Esophagus squamous epithelium (tissue), 5 donors: ENCODE data around the gene GRK6. TPM values are rescaled to one million over a fixed set of nuclear protein-coding genes. Genes with fewer than 3 reads are reported as not detected.

Source experiments
- DNase-seq: peaks from one replicate; lab custom pipeline; 2025; lab: John Stamatoyannopoulos, UW
- H3K27ac ChIP-seq, 4 donors: fragments of 200-600 bp; sonication (generic); one replicate each; pipeline ENCODE4 v1.5.1; 2016 to 2019; ENCODE audit warnings: mild to moderate bottlenecking in 1 of 4
- H3K27me3 ChIP-seq, 4 donors: fragments of 200-600 bp; sonication (generic); 1 replicate in 3 of 4; 2 replicates in 1 of 4; pipeline versions ENCODE4 v1.5.1 to v1.6.0; 2017 to 2021; ENCODE audit warnings: antibody characterized with exemption in 1 of 4
- H3K36me3 ChIP-seq, 3 donors: fragments of 200-600 bp; sonication (generic); one replicate each; pipeline ENCODE4 v1.5.1; 2016 to 2019
- H3K4me1 ChIP-seq, 3 donors: fragments of 200-600 bp; sonication (generic); one replicate each; pipeline ENCODE4 v1.5.1; 2017 to 2019
- H3K4me3 ChIP-seq, 4 donors: fragments of 200-600 bp; sonication (generic); 1 replicate in 3 of 4; 2 replicates in 1 of 4; pipeline ENCODE4 v1.5.1; 2016 to 2019; ENCODE audit warnings: mild to moderate bottlenecking in 2 of 4, moderate library complexity in 1 of 4
- H3K9me3 ChIP-seq, 3 donors: fragments of 200-600 bp; sonication (generic); one replicate each; pipeline ENCODE4 v1.5.1; 2016 to 2019
- POLR2A ChIP-seq, 4 donors: fragments of 450-650 bp; IDR thresholded peaks; one replicate each; pipeline ENCODE4 v1.6.1; 2017; ENCODE audit warnings: antibody characterized with exemption in 4 of 4, mild to moderate bottlenecking in 4 of 4, moderate library complexity in 3 of 4
- WGBS, 2 donors: methylation state at CpG; one replicate each; pipeline ENCODE4 v1.1.5; 2018; 5-methylcytosine and 5-hydroxymethylcytosine counted together
- intact Hi-C: fragments of 100-400 bp; cut with DNase I; formaldehyde crosslinking; loops from one replicate; pipeline ENCODE4 v1.15.0; 2022
- total RNA-seq, 4 donors: library from RNA; depleted of rRNA; stranded (reverse); fragments of >200 nt; gene quantifications; one replicate each; pipeline ENCODE4 v1.1.0, GENCODE V29; 2016
- TF ChIP-seq, protein P1 (sequence below), 6 experiments: fragments of 450-650 bp in 4 of 6; fragments of 200-600 bp in 2 of 6; sonication (generic) in 2 of 6; IDR thresholded peaks; one replicate each; pipeline ENCODE4 v1.5.1; 2016 to 2019; ENCODE audit warnings: antibody characterized with exemption in 6 of 6, mild to moderate bottlenecking in 4 of 6, moderate library complexity in 4 of 6
- donor health status: DM: yes; HTN: yes; CAD: no.

Gene GRK6
- total RNA-seq, 4 donors from 2014 or later = 24.6 to 39.7 (median 29.5) TPM

DNA sequence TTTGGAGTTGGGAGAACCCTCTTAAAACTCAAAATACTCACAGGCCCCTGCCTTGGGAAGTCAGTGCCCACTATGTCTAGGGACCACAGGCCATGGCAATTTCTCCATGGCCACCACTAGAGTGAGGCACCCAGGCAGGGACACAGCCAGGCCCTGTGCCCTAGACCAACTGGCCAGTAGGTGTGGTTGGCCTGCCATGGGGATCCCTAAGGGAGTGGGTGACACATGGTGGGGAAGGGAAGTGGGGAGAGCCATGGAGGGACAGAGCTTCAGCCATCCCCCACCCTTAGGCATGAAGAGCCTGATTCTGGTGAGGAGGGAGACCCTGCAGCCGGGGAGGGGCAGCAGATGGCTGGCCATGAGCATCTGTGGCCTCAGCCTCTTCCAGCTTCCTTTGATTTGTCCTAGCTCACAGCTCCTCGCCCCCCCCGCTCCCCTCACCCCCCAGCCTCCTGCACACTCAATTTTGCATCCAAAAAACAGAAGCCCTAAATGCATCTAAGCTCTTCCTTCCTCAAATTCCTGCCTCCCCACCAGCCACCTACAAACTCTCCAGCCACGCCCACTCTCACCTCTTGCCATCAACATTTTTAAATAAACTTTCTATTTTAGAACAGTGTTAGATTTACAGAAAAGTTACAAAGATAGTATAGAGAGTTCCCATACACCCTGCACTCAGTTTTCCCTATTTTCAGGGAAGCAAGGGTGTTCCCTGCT lies 48.5 kb downstream of the GRK6 start:
- Histone ChIP-seq H3K4me1 (peaks cover 32 to 96% (median 38%) of the 10 kb centered on the region in 3 donors), H3K27ac (peak overlapping the region in 3 of 4 donors; percentile 80 to 91 (median 89)), H3K27me3 (no peaks in the 10 kb centered on the region), H3K9me3 (no peaks in the 10 kb centered on the region), H3K4me3 (no peak overlapping the region), H3K36me3 (no peaks in the 10 kb centered on the region)
- no peak for DNase-seq
- intact Hi-C loops = no loop called here
- TF ChIP-seq, protein P1, sequence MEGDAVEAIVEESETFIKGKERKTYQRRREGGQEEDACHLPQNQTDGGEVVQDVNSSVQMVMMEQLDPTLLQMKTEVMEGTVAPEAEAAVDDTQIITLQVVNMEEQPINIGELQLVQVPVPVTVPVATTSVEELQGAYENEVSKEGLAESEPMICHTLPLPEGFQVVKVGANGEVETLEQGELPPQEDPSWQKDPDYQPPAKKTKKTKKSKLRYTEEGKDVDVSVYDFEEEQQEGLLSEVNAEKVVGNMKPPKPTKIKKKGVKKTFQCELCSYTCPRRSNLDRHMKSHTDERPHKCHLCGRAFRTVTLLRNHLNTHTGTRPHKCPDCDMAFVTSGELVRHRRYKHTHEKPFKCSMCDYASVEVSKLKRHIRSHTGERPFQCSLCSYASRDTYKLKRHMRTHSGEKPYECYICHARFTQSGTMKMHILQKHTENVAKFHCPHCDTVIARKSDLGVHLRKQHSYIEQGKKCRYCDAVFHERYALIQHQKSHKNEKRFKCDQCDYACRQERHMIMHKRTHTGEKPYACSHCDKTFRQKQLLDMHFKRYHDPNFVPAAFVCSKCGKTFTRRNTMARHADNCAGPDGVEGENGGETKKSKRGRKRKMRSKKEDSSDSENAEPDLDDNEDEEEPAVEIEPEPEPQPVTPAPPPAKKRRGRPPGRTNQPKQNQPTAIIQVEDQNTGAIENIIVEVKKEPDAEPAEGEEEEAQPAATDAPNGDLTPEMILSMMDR (IDR thresholded peaks at IDR 0.05) = no peak
- no peak for TF ChIP-seq POLR2A (IDR thresholded peaks at IDR 0.05)
- WGBS, 2 donors = 35 to 40% methylated on average over 2 to 4 of the region's 4 CpGs

DNA sequence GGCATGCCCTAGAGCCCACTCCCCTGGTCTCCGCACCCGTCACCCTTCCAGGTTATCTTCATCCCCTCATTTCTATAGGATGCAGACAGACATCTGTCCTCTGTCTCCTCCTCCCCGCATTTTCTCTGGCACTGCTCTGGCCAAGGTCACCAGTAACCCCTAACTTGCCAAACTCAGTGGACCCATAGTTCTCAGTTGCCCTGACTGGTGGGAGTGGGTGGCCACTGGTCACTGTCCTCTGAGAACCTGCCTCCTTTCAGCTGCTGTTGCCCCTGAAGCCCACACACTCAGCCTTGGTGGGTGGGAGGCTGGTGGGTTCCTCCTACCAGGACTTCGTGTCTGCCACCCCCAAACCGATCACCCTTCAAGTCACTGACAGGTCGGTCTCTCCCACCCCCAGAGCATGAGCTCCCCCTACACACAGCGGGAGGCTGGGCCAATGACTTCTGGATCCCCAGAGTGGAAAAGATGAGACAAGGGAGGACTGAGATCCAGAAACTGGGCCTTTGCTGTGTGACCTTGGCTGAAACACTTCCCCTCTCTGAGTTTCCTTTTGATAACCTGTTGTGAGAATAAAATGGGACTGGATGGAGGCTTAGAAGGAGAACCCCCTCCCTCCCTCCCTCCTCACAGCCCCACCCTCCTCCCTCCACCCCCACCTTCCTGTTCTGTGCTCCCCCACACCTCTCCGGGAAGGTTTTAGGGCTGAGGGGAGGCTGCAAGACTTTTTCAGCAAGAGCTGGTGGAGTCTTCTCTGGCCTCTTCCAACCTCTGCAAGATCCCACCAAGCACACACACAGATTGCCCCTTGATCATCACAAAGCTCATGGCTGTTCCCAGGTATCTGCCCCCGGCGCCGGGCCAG lies 49.3 kb downstream of the GRK6 start:
- H3K27me3 ChIP-seq = no peaks in the 10 kb centered on the region
- 65 to 67% methylated on average over 8 to 9 of the region's 11 CpGs for WGBS, 2 donors
- H3K9me3 ChIP-seq = no peaks in the 10 kb centered on the region
- DNase-seq = no peak
- peak overlapping the region in 2 of 4 donors; percentile 72 to 75 for H3K27ac ChIP-seq
- H3K4me3 ChIP-seq = no peak overlapping the region
- no peaks in the 10 kb centered on the region for H3K36me3 ChIP-seq
- H3K4me1 ChIP-seq = peaks cover 29 to 92% (median 37%) of the 10 kb centered on the region in 3 donors
- intact Hi-C loops = no loop called here
- TF ChIP-seq, protein P1 (IDR thresholded peaks at IDR 0.05) = no peak
- no peak for TF ChIP-seq POLR2A (IDR thresholded peaks at IDR 0.05)

DNA sequence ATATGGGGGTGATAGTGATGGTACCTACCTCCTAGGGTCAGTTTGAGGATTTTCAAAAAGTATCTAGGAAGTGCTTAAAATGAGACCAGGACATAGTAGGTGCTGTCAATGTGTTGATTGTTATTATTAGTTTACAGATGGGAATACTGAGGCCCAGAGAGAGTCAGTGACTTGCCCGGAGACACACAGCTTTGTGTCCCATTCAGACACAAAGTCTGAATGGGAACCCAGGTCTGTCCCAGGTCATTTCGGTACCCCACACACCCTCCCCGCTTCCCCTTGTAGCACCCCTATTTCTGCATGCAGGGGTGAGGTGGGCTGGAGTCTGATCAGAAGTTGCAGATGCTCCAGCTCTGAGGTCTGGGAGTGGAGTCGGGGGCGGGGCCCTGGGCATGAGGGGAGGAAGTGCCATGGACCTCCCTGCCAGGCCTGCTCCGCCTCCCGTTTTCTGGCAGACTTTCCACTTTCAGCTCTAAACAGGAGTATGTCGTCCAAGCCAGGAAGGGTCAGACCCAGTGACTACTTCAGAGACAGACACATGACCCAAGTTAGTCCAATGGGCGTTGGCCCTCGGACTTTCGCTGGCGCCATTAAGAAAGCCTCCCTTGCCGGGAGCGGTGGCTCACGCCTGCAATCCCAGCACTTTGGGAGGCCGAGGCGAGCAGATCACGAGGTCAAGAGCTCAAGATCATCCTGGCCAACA lies 50.2 kb downstream of the GRK6 start:
- peaks cover 25 to 91% (median 33%) of the 10 kb centered on the region in 3 donors for H3K4me1 ChIP-seq
- no peaks in the 10 kb centered on the region for H3K9me3 ChIP-seq
- H3K36me3 ChIP-seq = peaks cover 0 to 2% (median 0%) of the 10 kb centered on the region in 3 donors
- intact Hi-C loops = no loop called here
- DNase-seq = no peak
- no peak overlapping the region for H3K4me3 ChIP-seq
- no peak for TF ChIP-seq POLR2A (IDR thresholded peaks at IDR 0.05)
- TF ChIP-seq, protein P1 (IDR thresholded peaks at IDR 0.05) = no peak
- H3K27me3 ChIP-seq = no peaks in the 10 kb centered on the region
- peak overlapping the region; percentile 0 to 75 (median 67) for H3K27ac ChIP-seq
- WGBS, 2 donors = 84% methylated on average over 11 of the region's 18 CpGs; no CpG with 5 or more reads in 1 of the 2 donors

DNA sequence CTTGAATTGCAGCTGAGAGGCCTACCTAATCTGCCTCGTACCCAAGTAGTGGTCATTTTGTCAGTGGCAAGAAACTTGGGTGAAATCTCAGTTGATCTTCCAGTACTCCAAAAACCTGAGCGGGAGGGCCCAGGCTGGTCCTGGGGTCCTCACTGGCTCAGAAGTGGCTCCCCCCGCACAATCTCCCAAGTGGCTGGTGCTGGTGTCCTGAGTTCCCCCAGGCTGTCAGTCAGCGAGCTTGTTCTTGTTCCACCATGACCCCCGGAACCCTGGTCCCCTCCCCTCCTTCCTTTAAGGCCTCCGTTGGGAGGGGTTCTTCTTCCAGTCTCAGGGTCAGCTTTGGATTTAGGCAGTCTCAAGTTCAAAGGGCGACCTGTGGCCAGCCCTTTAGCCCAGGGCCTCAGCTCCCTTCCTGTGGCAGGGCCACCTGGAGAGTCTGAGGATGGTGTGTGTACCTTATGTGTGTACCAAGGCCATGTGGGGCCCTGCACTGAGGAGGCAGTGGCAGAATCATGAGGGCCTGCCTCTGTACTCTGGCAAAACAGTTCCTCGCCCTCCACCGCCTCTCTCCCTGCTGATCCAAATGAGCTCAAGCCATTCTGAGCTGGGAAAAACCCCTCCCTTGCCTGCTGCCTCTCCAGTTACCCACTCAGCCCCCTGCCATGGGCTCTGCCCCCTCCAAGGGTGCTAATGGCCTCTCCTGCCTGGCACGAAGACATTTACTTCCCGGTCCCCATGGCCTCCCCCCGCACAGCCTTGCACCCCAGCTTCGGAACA lies 51.4 kb downstream of the GRK6 start:
- H3K9me3 ChIP-seq = no peaks in the 10 kb centered on the region
- no peak for DNase-seq
- peaks cover 0 to 7% (median 0%) of the 10 kb centered on the region in 3 donors for H3K36me3 ChIP-seq
- H3K27me3 ChIP-seq = no peaks in the 10 kb centered on the region
- TF ChIP-seq, protein P1 (IDR thresholded peaks at IDR 0.05) = no peak
- TF ChIP-seq POLR2A (IDR thresholded peaks at IDR 0.05) = no peak
- intact Hi-C loops = no loop called here
- peak overlapping the region; percentile 38 to 75 (median 67) for H3K27ac ChIP-seq
- peaks cover 13 to 79% (median 22%) of the 10 kb centered on the region in 3 donors for H3K4me1 ChIP-seq
- WGBS, 2 donors = 74 to 89% methylated on average over 8 to 11 of the region's 13 CpGs
- H3K4me3 ChIP-seq = no peak overlapping the region
